CD4-positive, alpha-beta T cell treated with Interleukin-1 beta for 1 hour (primary cell): Measurements from ENCODE around the gene SAMD5.

ENCODE experiments used
- DNase-seq, 2 donors: peaks; one replicate each; pipeline ENCODE4 v3.0.0-alpha.2; 2020 to 2022

SAMD5 gene

DNA sequence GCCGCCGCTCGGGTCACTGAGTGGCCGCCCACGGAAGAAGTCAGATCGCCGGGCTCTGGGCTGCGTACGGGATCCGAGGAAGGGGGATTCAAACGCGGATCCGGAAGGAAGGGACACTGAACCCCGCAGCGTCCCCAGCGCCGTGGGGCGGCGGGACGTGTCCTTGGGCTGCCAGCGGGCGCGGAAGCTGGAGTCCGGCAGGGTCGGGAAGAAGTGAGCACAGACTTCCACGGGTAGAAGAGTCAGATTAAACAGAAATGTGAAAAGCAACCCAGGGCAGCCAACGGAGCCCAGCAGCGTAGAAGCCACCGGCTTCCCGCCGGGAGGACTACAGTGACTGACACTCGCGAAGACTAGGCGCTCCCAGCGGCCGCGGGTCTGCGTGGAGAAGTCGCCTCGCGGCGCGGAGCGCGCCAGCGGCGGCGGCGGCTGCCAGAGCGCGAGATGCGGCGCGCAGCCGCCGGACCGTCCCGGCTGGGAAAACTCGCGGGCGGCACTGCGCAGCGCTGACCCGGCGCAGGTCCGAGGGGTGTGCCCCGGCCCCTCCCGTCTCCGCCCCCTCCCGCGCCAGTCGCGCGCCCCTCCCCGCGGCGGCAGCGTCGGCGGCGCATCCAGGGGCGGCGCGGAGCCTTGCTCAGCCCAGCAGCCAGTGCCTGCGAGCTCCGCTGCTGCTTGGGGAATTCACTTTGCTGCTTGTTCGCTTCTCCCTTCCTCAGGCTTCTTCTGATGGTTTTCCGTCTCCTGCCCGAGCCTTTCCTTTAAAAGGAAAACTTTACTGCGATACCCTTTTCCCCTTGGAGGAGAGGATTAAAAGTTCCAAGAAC, at the start of gene SAMD5:
TSS of gene SAMD5 (plus strand) at position 649 of the 824 bp plus-strand sequence. CDS start 239 bp downstream, outside the sequence.
- DNase-seq = no peak

GRCh38 chr6:147459780-147460179, 48.7 kb upstream of the SAMD5 start:
- no peak for DNase-seq

DNA sequence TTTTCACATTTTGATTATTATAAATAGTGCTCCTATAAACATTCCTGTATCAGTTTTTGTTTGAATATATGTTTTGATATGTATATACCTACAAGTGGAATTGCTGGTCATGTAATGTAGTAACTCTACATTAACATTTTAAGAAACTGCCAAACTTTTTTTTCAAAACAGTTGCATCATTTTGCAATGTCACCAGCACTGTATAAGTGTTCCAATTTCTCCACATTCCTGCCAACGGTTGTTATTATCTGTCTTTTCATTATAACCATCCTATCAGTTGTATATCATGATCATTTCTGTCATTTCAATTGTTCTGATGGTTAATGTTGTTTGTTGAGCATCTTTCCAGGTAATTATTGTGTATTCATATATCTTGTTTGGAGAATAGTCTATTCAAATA, 44.8 kb upstream of the SAMD5 start:
- DNase-seq = no peak

- DNase-seq = no peak
Measured at GRCh38 chr6:147467428-147467827, 41.1 kb upstream of the SAMD5 start.

- DNase-seq = no peak
Measured at GRCh38 chr6:147467886-147468285, 40.6 kb upstream of the SAMD5 start.

DNA sequence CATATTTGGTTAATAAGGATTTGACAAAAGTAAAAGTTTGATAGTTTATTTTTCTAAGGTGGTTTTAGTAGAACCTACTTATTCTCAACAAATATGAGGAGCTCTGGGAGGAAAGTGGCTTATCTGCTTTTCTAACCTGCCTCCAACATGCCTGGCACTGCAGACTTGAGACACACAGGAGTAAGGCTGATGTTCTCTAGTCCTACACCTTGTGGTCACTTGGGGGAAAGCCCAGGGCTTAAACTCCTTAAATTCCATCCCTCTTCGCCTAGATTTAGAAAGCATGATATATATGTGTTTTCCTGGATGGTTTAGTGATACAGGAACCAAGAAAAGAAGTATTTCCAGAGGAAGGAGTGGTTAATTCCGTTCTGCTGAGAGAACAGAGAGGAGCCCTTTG, 39.9 kb upstream of the SAMD5 start:
- DNase-seq = no peak

- DNase-seq = no peak
Measured at GRCh38 chr6:147479857-147480256, 28.6 kb upstream of the SAMD5 start.

DNA sequence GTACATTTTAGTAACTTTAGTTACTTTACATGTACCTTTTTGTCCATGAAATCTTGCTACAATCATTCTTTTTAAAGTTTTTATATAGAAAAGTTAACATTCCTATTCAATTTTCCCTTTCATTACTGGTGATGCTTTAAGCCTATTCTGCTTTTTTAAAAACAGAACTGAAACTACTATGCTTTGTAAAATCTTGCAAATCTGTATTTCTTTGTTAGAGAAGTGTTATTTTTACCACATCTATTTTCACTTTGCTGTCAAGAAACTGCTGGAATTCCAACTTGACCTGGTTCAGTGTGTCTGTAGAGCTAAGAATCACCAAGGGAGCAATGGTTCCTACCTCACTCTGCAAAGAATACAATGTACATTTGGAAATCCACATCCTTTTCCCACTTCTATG, 21.8 kb upstream of the SAMD5 start:
- DNase-seq = no peak

DNA sequence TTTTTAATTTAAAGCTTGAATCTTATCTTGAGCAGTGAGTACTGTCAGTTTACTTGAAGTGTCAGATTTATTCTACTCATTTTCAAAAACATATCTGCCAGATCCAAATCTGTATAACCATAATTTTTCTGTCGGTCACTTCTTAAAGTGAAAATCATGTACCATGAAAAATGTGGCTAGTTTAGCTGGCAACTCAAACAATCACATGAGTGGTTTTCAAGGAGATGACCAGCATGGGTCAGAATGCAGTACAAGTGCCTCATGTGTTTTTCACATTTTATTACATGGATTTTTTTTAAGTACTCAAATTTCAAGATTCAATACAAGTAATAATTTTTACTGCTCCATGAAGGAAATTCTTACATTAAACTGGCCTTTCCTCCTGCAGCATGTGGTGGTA, 11.0 kb upstream of the SAMD5 start:
- DNase-seq = no peak

DNA sequence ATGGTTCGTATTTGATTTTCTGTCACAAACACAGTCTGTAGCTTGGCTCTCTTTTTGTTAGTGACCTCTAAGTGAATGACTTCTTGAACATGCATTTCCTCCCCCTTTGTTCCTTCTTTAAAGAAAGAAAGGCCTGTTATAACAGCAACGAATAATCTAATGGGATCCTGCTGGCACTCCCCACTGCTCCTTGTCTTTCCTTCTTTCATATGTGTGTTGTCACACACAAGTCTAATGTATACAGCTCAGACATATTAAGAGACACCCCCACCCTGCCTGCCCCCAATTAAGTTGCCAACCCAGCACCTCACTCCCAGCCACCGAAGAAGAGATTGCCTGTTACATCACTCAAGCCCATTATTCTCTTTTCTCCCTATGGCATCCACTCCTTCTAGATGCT, 4.9 kb upstream of the SAMD5 start:
- DNase-seq = no peak

GRCh38 chr6:147504848-147505247, 3.6 kb upstream of the SAMD5 start:
- no peak for DNase-seq

DNA sequence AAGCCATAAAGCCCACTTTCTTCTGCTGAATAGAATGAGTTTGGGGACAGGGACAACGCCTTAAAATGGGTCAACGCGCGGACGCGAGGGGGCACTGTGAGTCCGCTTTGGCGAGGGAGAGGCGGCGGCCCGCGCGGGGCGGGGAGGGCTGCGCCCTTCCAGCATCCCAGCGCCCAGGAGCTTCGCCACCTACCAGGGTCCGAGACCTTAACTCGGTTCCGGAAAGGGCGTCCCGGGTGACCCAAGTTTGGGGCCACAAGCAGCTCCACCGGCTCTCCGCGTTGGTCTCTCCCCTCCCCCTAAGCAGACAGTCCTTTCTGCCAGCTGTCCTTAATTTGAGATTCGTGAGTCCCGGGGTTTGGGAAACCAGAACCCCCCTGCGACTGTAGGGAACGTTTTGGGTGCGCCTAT, 1.8 kb upstream of the SAMD5 start:
- DNase-seq = no peak

- DNase-seq = no peak
Measured at GRCh38 chr6:147507162-147508041, 1.1 kb upstream of the SAMD5 start.

DNA sequence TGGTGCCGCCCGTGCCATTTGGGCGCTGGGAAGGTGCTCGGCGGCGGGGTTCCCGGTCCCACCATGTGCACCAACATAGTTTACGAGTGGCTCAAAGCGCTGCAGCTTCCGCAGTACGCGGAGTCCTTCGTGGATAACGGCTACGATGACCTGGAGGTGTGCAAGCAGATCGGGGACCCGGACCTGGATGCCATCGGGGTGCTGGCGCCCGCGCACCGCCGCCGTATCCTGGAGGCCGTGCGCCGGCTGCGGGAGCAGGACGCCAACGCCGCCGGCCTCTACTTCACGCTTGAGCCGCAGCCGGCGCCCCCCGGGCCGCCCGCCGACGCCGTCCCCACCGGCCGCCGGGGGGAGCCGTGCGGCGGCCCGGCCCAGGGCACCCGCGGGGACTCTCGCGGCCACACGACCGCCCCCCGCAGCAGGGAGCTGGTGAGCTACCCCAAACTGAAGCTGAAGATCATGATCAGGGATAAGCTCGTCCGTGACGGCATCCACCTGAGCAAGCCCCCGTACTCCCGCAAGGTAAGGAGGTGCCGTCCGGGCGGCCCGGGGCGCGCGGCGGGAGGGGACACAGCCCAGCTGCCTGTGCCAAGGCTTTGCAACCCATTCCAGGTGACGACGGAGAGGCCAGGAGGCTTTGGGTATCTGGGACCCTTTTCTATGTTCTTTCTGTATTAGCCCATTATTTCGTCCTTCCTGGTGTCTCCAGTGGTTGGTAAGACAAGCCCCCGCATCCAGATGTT, 547 bp downstream of the SAMD5 start:
- DNase-seq = no peak

DNA sequence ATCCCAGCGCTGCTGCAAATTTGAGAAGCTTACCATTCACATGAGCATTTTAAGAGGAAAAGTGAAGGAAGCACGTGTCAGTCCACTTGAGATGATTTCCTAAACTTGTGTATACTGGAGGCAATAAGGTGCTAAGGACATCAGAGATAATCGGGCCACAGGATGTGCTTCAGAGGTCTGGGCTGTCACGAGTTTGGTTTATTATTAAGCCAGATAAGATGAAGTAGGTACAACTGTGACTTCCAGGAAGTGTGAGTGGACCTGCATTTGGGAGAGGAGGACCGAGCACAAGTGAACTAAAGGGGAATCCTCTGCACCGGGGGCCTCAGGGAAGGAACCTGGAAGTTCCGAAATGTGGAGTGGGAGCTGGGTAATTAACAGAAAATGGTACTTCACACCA, 1.4 kb downstream of the SAMD5 start:
- no peak for DNase-seq

- no peak for DNase-seq
Measured at GRCh38 chr6:147510929-147511590, 2.6 kb downstream of the SAMD5 start.

DNA sequence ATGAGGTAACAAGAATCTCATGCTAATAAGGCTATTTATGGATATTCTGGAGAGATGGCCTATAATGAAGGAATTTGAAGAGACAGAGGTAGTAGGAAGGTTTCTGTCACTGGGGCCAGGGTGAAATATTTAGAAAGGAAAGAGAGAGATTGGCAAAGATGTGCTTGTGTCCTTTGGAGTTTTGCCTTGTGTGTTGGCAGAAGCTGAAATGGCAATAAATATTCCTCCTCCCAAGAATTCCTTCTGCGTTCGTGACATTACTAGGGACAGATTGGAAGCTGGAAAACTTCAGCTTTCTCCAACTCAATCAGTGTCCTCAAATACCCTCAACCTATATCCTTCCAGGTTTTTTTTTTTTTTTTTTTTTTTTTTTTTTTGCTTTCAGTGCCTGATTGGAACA, 6.3 kb downstream of the SAMD5 start:
- DNase-seq = no peak

- DNase-seq = no peak
Measured at GRCh38 chr6:147515327-147515726, 6.8 kb downstream of the SAMD5 start.

DNA sequence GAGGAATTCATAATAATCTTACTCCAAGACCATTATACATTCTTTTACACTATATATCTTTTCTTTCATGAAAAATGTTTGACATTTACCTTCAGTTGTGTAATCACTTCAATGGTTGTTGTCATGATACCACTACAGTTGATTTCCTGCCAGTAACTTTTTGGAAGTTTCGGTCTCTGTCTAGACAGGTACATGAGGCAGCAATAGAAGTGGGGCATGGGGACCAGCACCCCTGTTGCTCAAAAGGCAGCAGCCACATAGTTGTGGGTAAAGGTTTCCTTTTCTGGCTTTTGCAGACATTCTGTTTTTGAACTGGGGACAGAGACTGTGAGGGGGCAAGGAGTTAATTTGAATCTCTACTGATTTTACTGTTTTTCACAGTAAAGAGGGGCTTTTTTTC, 14.1 kb downstream of the SAMD5 start:
- DNase-seq = no peak

DNA sequence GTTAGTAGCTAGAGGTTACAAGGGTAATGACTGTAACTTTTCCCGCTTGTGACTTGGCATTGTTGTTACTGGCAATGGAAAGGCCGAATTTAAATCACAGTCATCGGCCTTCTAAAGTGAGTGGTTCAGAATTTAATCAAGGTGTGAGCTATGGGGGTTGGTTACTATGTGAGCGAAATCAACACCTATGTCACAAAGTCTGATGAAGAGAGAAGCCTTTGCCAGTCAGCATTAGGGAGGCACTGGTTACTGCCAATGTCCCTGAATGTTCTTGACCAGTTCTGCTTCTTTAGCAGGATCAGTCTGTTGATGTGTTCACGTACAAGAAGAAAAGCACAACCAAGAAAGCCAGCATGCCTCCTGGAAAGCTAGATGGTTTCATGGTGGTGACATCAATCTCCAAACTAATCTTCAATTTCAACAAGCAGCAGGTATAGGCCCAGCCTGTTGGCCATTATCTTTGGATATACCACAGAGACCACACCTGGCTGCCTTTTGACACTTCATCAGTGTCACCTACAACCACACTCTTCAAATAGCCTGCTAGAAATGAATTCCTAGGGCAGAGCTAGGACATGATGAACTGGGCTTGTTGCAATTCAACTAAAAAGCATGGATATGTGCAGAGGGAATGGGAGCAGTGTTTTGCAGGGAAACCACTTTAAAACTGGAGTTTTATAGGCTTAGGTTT, 17.2 kb downstream of the SAMD5 start:
- DNase-seq = no peak

DNA sequence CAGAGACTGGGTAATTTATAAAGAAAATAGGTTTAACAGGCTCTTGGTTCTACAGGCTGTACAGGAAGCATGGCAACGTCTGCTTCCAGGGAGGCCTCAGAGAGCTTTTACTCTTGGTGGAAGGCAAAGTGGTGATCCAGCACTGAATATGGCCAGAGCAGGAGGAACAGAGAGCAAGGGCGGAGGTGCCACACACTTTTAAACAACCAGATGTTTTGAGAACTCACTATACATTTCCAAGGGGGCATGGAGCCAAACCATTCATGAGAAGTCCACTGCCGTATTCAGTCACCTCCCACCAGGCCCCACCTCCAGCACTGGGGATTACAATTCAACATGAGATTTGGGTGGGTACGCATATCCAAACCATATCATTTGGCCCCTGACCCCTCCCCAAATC, 18.7 kb downstream of the SAMD5 start:
- no peak for DNase-seq

GRCh38 chr6:147528511-147529145, 20.1 kb downstream of the SAMD5 start:
- no peak for DNase-seq
